Subcutaneous abdominal adipose tissue (tissue), 5 donors: ENCODE data around the gene CX3CR1.
A peak's percentile ranks its signal among the peaks of the same experiment; 100 is the strongest.

ENCODE experiments used
- H3K27ac ChIP-seq: one replicate; pipeline ENCODE4 v1.7.0; 2013; ENCODE audit warnings: low read depth, mild to moderate bottlenecking, inconsistent platforms, low read length, moderate library complexity
- H3K27me3 ChIP-seq, 5 donors: one replicate each; pipeline ENCODE4 v1.7.0; 2013; ENCODE audit warnings: low read length in 5 of 5, inconsistent platforms in 1 of 5; ENCODE audit not compliant: control insufficient read depth in 5 of 5, insufficient read depth in 4 of 5
- H3K36me3 ChIP-seq, 5 donors: one replicate each; pipeline ENCODE4 v1.7.0; 2013; ENCODE audit warnings: low read length in 5 of 5; ENCODE audit not compliant: control insufficient read depth in 5 of 5, insufficient read depth in 5 of 5
- H3K4me1 ChIP-seq, 5 donors: one replicate each; pipeline ENCODE4 v1.7.0; 2013; ENCODE audit warnings: low read length in 5 of 5, mild to moderate bottlenecking in 3 of 5, moderate library complexity in 1 of 5; ENCODE audit not compliant: control insufficient read depth in 5 of 5, insufficient read depth in 5 of 5
- H3K4me3 ChIP-seq, 5 donors: one replicate each; pipeline ENCODE4 v1.7.0; 2013; ENCODE audit warnings: low read length in 5 of 5, low read depth in 1 of 5
- H3K9ac ChIP-seq, 5 donors: one replicate each; pipeline ENCODE4 v1.7.0; 2013; ENCODE audit warnings: low read length in 5 of 5, mild to moderate bottlenecking in 4 of 5, moderate library complexity in 3 of 5
- H3K9me3 ChIP-seq, 5 donors: one replicate each; pipeline ENCODE4 v1.7.0; 2013; ENCODE audit warnings: low read length in 5 of 5; ENCODE audit not compliant: control insufficient read depth in 5 of 5
- donor health status: healthy.
- donor health status: healthy.
- donor health status: healthy.
- donor health status: healthy.
- donor health status: healthy.

CX3CR1 gene

GRCh38 chr3:39255503-39256325, 24.1 kb downstream of the CX3CR1 start:
- no peaks in the 10 kb centered on the region for H3K36me3 ChIP-seq
- H3K27ac ChIP-seq = no peak overlapping the region
- peaks cover 0 to 20% (median 12%) of the 10 kb centered on the region in 5 donors for H3K4me1 ChIP-seq
- peaks cover 0 to 17% (median 0%) of the 10 kb centered on the region in 5 donors for H3K27me3 ChIP-seq
- no peak overlapping the region for H3K9ac ChIP-seq
- H3K4me3 ChIP-seq = no peak overlapping the region
- H3K9me3 ChIP-seq = no peaks in the 10 kb centered on the region

GRCh38 chr3:39254806-39255449, 24.9 kb downstream of the CX3CR1 start:
- H3K27ac ChIP-seq = no peak overlapping the region
- H3K9me3 ChIP-seq = no peaks in the 10 kb centered on the region
- H3K4me1 ChIP-seq = peaks cover 0 to 22% (median 18%) of the 10 kb centered on the region in 5 donors
- no peaks in the 10 kb centered on the region for H3K36me3 ChIP-seq
- H3K9ac ChIP-seq = no peak overlapping the region
- H3K4me3 ChIP-seq = no peak overlapping the region
- H3K27me3 ChIP-seq = peaks cover 0 to 17% (median 0%) of the 10 kb centered on the region in 5 donors

DNA sequence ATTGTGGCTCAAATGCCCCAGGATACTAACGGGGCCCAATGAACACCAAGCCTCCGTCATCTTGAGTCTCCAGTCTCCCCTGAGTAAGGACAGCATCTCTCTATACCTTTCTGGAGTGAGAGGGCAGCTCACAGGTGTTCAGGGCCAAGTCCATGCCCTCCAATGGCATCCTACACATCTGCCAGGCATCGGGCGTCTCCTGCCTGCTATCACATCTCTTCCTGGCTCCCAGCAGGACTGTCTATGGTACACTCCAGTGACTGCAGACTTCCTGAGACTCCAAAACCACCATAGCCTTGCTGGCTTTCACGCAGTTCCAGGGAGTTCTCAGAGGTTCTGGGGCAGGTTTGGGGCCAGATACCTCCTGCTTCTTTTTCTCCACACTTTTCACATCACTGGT, 28.3 kb downstream of the CX3CR1 start:
- H3K27me3 ChIP-seq = peaks cover 0 to 20% (median 0%) of the 10 kb centered on the region in 5 donors
- no peaks in the 10 kb centered on the region for H3K9me3 ChIP-seq
- no peaks in the 10 kb centered on the region for H3K36me3 ChIP-seq
- H3K27ac ChIP-seq = no peak overlapping the region
- H3K9ac ChIP-seq = no peak overlapping the region
- peaks cover 0 to 33% (median 25%) of the 10 kb centered on the region in 5 donors for H3K4me1 ChIP-seq
- no peak overlapping the region for H3K4me3 ChIP-seq

DNA sequence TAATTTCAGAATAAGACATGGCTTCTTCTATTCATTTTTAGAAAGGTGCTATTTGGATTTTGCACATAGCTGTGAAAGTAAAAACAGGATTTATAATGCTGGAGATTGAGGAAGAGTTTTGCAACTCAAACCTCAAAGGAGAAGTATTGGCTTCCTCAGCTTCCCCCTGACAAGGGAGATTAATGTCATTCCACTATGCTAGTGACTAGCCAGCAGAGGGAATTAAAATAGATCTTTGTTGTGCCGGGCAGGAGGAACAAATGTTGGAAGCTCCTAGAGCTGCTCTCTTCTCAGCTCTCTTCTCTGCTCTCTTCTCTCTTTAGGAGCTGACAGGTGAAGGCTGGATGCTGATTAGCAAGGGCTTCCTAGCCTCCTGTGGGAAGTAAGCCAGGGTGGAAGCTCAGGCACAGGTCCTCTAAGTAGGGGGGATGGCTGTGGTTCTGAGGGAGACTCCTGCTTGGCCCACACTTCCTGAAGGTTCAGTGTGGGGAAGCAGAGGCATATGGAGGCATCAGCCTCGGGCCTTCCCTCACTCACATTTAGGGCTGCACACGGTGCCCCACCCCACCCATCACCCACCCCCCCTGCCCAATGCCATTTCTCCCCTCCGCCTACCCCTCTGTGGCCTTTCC, 29.6 kb downstream of the CX3CR1 start:
- Histone ChIP-seq H3K27me3 (peaks cover 0 to 20% (median 3%) of the 10 kb centered on the region in 5 donors), H3K4me3 (peak overlapping the region in 1 of 5 donors; percentile 34), H3K9me3 (no peaks in the 10 kb centered on the region), H3K36me3 (no peaks in the 10 kb centered on the region), H3K27ac (no peak overlapping the region), H3K4me1 (peaks cover 0 to 30% (median 25%) of the 10 kb centered on the region in 5 donors), H3K9ac (no peak overlapping the region)

GRCh38 chr3:39249453-39250115, 30.3 kb downstream of the CX3CR1 start:
- H3K9ac ChIP-seq = no peak overlapping the region
- H3K4me3 ChIP-seq = no peak overlapping the region
- H3K9me3 ChIP-seq = no peaks in the 10 kb centered on the region
- H3K27ac ChIP-seq = no peak overlapping the region
- H3K36me3 ChIP-seq = no peaks in the 10 kb centered on the region
- H3K27me3 ChIP-seq = peaks cover 0 to 20% (median 3%) of the 10 kb centered on the region in 5 donors
- peaks cover 0 to 27% (median 22%) of the 10 kb centered on the region in 5 donors for H3K4me1 ChIP-seq

DNA sequence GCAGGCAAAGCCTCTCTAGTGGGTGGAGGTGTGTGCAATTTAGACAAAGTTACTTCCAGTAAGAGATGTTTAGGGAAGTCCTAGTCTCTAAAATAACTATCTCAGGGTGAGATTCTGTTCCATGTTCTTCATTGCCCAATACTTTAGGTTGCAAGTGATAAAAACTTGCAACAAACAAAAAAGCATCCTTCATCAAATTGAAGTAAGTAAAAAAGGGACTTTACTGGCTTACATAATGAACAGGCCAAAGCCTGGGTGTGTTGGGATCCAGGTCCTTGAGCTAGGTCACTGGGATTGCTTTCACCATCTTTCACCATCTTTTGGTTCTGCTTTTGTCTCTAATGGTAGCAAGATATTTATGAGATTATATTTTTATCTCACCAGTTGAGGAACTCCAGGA, 38.3 kb downstream of the CX3CR1 start:
- Histone ChIP-seq H3K27me3 (peaks cover 0 to 6% (median 4%) of the 10 kb centered on the region in 5 donors), H3K4me1 (no peaks in the 10 kb centered on the region), H3K9me3 (no peaks in the 10 kb centered on the region), H3K4me3 (no peak overlapping the region), H3K36me3 (no peaks in the 10 kb centered on the region), H3K9ac (no peak overlapping the region), H3K27ac (no peak overlapping the region)

GRCh38 chr3:39237027-39237426, 42.8 kb downstream of the CX3CR1 start:
- Histone ChIP-seq H3K9me3 (no peaks in the 10 kb centered on the region), H3K27ac (no peak overlapping the region), H3K9ac (no peak overlapping the region), H3K4me1 (no peaks in the 10 kb centered on the region), H3K4me3 (no peak overlapping the region), H3K27me3 (peaks cover 4 to 9% (median 4%) of the 10 kb centered on the region in 5 donors), H3K36me3 (no peaks in the 10 kb centered on the region)

DNA sequence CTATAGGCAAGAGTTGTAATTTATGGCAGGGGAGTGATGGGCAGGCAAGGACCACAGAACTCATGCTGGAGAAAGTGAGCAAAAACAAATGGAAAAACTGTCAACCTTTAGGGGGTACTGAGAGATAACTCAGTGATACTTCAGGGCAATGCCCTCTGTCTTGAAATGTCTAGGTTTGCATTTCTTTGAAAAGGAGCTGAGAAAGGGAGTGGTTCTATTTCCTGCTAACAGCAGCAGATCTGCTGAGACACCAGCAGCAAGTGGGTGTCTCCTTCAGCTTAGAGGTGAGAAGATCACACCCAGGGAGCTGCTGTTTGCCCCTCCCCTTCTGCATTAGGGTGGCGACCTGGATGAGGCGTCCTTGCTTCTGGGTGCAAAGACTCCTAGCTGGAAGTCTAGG, 45.2 kb downstream of the CX3CR1 start:
- no peaks in the 10 kb centered on the region for H3K4me1 ChIP-seq
- no peaks in the 10 kb centered on the region for H3K36me3 ChIP-seq
- H3K27ac ChIP-seq = no peak overlapping the region
- H3K4me3 ChIP-seq = no peak overlapping the region
- no peak overlapping the region for H3K9ac ChIP-seq
- peaks cover 4 to 9% (median 6%) of the 10 kb centered on the region in 5 donors for H3K27me3 ChIP-seq
- H3K9me3 ChIP-seq = no peaks in the 10 kb centered on the region

DNA sequence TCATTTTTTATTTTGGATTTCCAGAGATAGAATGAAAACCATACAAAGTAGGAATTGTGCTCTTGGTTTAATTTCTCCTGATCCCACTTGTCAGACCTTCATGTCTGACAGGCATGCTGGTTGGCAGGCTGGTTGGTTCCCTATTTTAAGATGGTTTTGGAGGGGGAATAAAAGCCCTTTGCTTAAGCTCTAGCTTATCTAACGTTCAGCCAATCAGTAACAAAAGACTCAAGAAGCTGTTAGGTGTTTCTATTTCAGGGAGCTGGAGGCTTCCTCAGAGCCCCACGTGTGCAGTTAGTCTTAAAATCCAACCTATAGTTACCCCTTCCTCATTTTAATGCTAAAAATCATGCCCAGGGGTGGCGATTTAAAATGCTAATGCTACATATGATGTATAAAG, 47.0 kb downstream of the CX3CR1 start:
- Histone ChIP-seq H3K9me3 (no peaks in the 10 kb centered on the region), H3K4me3 (no peak overlapping the region), H3K4me1 (no peaks in the 10 kb centered on the region), H3K27me3 (peaks cover 4 to 9% (median 6%) of the 10 kb centered on the region in 5 donors), H3K36me3 (no peaks in the 10 kb centered on the region), H3K9ac (no peak overlapping the region), H3K27ac (no peak overlapping the region)
